Mammary epithelial cell (primary cell): Measurements from ENCODE around the gene F12.

ENCODE experiments used
- CTCF ChIP-seq, 2 donors: IDR thresholded peaks in 1 of 2; conservative IDR thresholded peaks in 1 of 2; 2 replicates each; pipeline ENCODE4 v1.5.1; 2011 to 2012; ENCODE audit warnings: inconsistent platforms in 2 of 2, low read length in 2 of 2, mild to moderate bottlenecking in 2 of 2, control low read depth in 1 of 2, low read depth in 1 of 2; ENCODE audit not compliant: insufficient read depth in 1 of 2; ENCODE audit errors: extremely low read depth in 1 of 2
- EZH2 ChIP-seq: IDR thresholded peaks from 2 replicates; pipeline ENCODE4 v1.6.1; 2012; ENCODE audit warnings: low read length, inconsistent platforms, borderline replicate concordance

GRCh38 chr5:177448244-177448950 is 39.0 kb upstream of the F12 start:
- TF ChIP-seq CTCF (conservative IDR thresholded peaks at IDR 0.05 in 1 of 2, IDR thresholded peaks at IDR 0.05 in 1 of 2; ENCODE audit: extremely low read depth in 1 of 2, insufficient read depth in 1 of 2, low read depth in 1 of 2, low read length in 2 of 2) (no peak), EZH2 (no peak)
